HUES48 (cell line): ENCODE data around the gene HIPK1.
A peak's percentile ranks its signal among the peaks of the same experiment; 100 is the strongest.

ENCODE experiments used
- H3K27ac ChIP-seq: one replicate; pipeline ENCODE4 v1.7.0; 2013; ENCODE audit warnings: low read depth, low read length, inconsistent platforms
- H3K27me3 ChIP-seq: 2 replicates; pipeline ENCODE4 v1.6.1; 2013; ENCODE audit warnings: mild to moderate bottlenecking, low read length; ENCODE audit not compliant: control insufficient read depth, insufficient read depth
- H3K36me3 ChIP-seq: 2 replicates; pipeline ENCODE4 v1.6.1; 2013; ENCODE audit warnings: low read length; ENCODE audit not compliant: control insufficient read depth, insufficient read depth
- H3K4me1 ChIP-seq: 2 replicates; pipeline ENCODE4 v1.6.1; 2013; ENCODE audit warnings: mild to moderate bottlenecking, low read length; ENCODE audit not compliant: control insufficient read depth, insufficient read depth
- H3K4me3 ChIP-seq: 2 replicates; pipeline ENCODE4 v1.5.1; 2013; ENCODE audit warnings: mild to moderate bottlenecking, low read depth, low read length
- H3K9ac ChIP-seq: 2 replicates; pipeline ENCODE4 v1.6.1; 2013; ENCODE audit warnings: mild to moderate bottlenecking, low read depth, low read length, moderate library complexity
- H3K9me3 ChIP-seq: 2 replicates; pipeline ENCODE4 v1.6.1; 2013; ENCODE audit warnings: low read length; ENCODE audit not compliant: control insufficient read depth, insufficient read depth

The HIPK1 gene

GRCh38 chr1:113972954-113973353, 43.8 kb downstream of the HIPK1 start:
- Histone ChIP-seq H3K9ac (no peak overlapping the region), H3K36me3 (peaks cover 66% of the 10 kb centered on the region), H3K27ac (no peak overlapping the region), H3K9me3 (no peaks in the 10 kb centered on the region), H3K4me3 (no peak overlapping the region), H3K27me3 (no peaks in the 10 kb centered on the region), H3K4me1 (peaks cover 33% of the 10 kb centered on the region)

GRCh38 chr1:113975211-113975895, 46.2 kb downstream of the HIPK1 start:
- H3K27me3 ChIP-seq: no peaks in the 10 kb centered on the region
- no peak overlapping the region for H3K9ac ChIP-seq
- H3K36me3 ChIP-seq: peaks cover 42% of the 10 kb centered on the region
- H3K27ac ChIP-seq: peak overlapping the region; percentile 97
- H3K9me3 ChIP-seq: no peaks in the 10 kb centered on the region
- H3K4me3 ChIP-seq: no peak overlapping the region
- peaks cover 56% of the 10 kb centered on the region for H3K4me1 ChIP-seq

GRCh38 chr1:113976609-113977278, 47.6 kb downstream of the HIPK1 start:
- Histone ChIP-seq H3K27ac (peak overlapping the region; percentile 97), H3K27me3 (no peaks in the 10 kb centered on the region), H3K4me1 (peaks cover 66% of the 10 kb centered on the region), H3K4me3 (peak overlapping the region; percentile 28; the same call in 1 of the 2 replicates), H3K9ac (no peak overlapping the region), H3K36me3 (peaks cover 42% of the 10 kb centered on the region), H3K9me3 (no peaks in the 10 kb centered on the region)

- Histone ChIP-seq H3K4me3 (no peak overlapping the region), H3K4me1 (peaks cover 76% of the 10 kb centered on the region), H3K27ac (peak overlapping the region; percentile 97), H3K9ac (no peak overlapping the region), H3K27me3 (no peaks in the 10 kb centered on the region), H3K36me3 (peaks cover 32% of the 10 kb centered on the region), H3K9me3 (no peaks in the 10 kb centered on the region)
Observed at GRCh38 chr1:113977906-113978305, 48.8 kb downstream of the HIPK1 start.

- Histone ChIP-seq H3K27ac (peak within 1 kb of the TSS; percentile 97), H3K4me3 (peak within 1 kb of the TSS; percentile 41), H3K36me3 (peaks cover 21% of the 10 kb centered on the region), H3K4me1 (peaks cover 76% of the 10 kb centered on the region), H3K9ac (peak within 1 kb of the TSS; percentile 75), H3K27me3 (no peaks in the 10 kb centered on the region), H3K9me3 (no peaks in the 10 kb centered on the region)
Observed at GRCh38 chr1:113978863-113979702, 50.0 kb downstream of the HIPK1 start, which contains the start of gene OLFML3. OLFML3 (plus strand) TSS chr1:113979474; CDS start chr1:113979517, 43 bp downstream.

GRCh38 chr1:113980110-113980509, 51.0 kb downstream of the HIPK1 start:
- H3K9me3 ChIP-seq: peaks cover 2% of the 10 kb centered on the region; the same call in 1 of the 2 replicates
- H3K4me3 ChIP-seq: peak overlapping the region; percentile 41
- peak overlapping the region; percentile 97 for H3K27ac ChIP-seq
- H3K4me1 ChIP-seq: peaks cover 71% of the 10 kb centered on the region
- H3K36me3 ChIP-seq: peaks cover 20% of the 10 kb centered on the region
- H3K9ac ChIP-seq: no peak overlapping the region
- no peaks in the 10 kb centered on the region for H3K27me3 ChIP-seq

GRCh38 chr1:113981962-113982931, 53.1 kb downstream of the HIPK1 start:
- H3K9ac ChIP-seq: no peak overlapping the region
- no peak overlapping the region for H3K27ac ChIP-seq
- H3K27me3 ChIP-seq: no peaks in the 10 kb centered on the region
- no peak overlapping the region for H3K4me3 ChIP-seq
- peaks cover 50% of the 10 kb centered on the region for H3K4me1 ChIP-seq
- H3K36me3 ChIP-seq: peaks cover 16% of the 10 kb centered on the region
- peaks cover 7% of the 10 kb centered on the region; the same call in 1 of the 2 replicates for H3K9me3 ChIP-seq

- peaks cover 7% of the 10 kb centered on the region; the same call in 1 of the 2 replicates for H3K9me3 ChIP-seq
- H3K9ac ChIP-seq: no peak overlapping the region
- no peak overlapping the region for H3K27ac ChIP-seq
- no peaks in the 10 kb centered on the region for H3K27me3 ChIP-seq
- H3K36me3 ChIP-seq: peaks cover 16% of the 10 kb centered on the region
- no peak overlapping the region for H3K4me3 ChIP-seq
- H3K4me1 ChIP-seq: peaks cover 43% of the 10 kb centered on the region
Observed at GRCh38 chr1:113982949-113983348, 53.8 kb downstream of the HIPK1 start.

GRCh38 chr1:113983391-113983790, 54.3 kb downstream of the HIPK1 start:
- H3K36me3 ChIP-seq: peaks cover 16% of the 10 kb centered on the region
- H3K4me3 ChIP-seq: no peak overlapping the region
- peaks cover 39% of the 10 kb centered on the region for H3K4me1 ChIP-seq
- H3K27ac ChIP-seq: no peak overlapping the region
- no peaks in the 10 kb centered on the region for H3K27me3 ChIP-seq
- H3K9ac ChIP-seq: no peak overlapping the region
- H3K9me3 ChIP-seq: peaks cover 7% of the 10 kb centered on the region; the same call in 1 of the 2 replicates

GRCh38 chr1:113983826-113984225, 54.7 kb downstream of the HIPK1 start:
- Histone ChIP-seq H3K9ac (no peak overlapping the region), H3K4me1 (peaks cover 35% of the 10 kb centered on the region), H3K27me3 (no peaks in the 10 kb centered on the region; the same call in 1 of the 2 replicates), H3K27ac (no peak overlapping the region), H3K4me3 (no peak overlapping the region), H3K9me3 (peaks cover 7% of the 10 kb centered on the region; the same call in 1 of the 2 replicates), H3K36me3 (peaks cover 16% of the 10 kb centered on the region)
